LNCAP (cell line): ENCODE measurements around the gene EMC10.

ENCODE experiments used
- CTCF ChIP-seq: fragments of 450-650 bp; IDR thresholded peaks from 2 replicates; pipeline ENCODE4 v1.5.1; 2017; ENCODE audit warnings: mild to moderate bottlenecking

EMC10 gene

GRCh38 chr19:50518091-50519005 lies 42.0 kb downstream of the EMC10 start:
- TF ChIP-seq CTCF, result peak; percentile 39; the same call in 1 of the 2 replicates

GRCh38 chr19:50519006-50519575 lies 42.8 kb downstream of the EMC10 start:
- no peak for TF ChIP-seq CTCF

GRCh38 chr19:50520822-50521465 lies 44.6 kb downstream of the EMC10 start:
- TF ChIP-seq CTCF, result no peak

GRCh38 chr19:50522881-50523280 lies 46.6 kb downstream of the EMC10 start:
- TF ChIP-seq CTCF, result no peak

- no peak for TF ChIP-seq CTCF
Observed at GRCh38 chr19:50531171-50531612, 54.9 kb downstream of the EMC10 start.

GRCh38 chr19:50532952-50533351 lies 56.6 kb downstream of the EMC10 start:
- TF ChIP-seq CTCF, result no peak

GRCh38 chr19:50534478-50534877 lies 58.2 kb downstream of the EMC10 start:
- no peak for TF ChIP-seq CTCF
